Mucosa of rectum (tissue), 2 donors: ENCODE results near the gene L3MBTL4.

Experiments used
- H3K27ac ChIP-seq, 2 donors: one replicate each; pipeline ENCODE4 v1.7.0; 2013; ENCODE audit warnings: inconsistent platforms in 2 of 2, low read depth in 2 of 2, low read length in 2 of 2
- H3K27me3 ChIP-seq, 2 donors: one replicate each; pipeline ENCODE4 v1.7.0; 2013; ENCODE audit warnings: low read length in 2 of 2; ENCODE audit not compliant: control insufficient read depth in 2 of 2, insufficient read depth in 2 of 2
- H3K36me3 ChIP-seq, 2 donors: one replicate each; pipeline ENCODE4 v1.7.0; 2013; ENCODE audit warnings: low read length in 2 of 2; ENCODE audit not compliant: control insufficient read depth in 2 of 2, insufficient read depth in 2 of 2
- H3K4me1 ChIP-seq, 2 donors: one replicate each; pipeline ENCODE4 v1.7.0; 2013; ENCODE audit warnings: low read length in 2 of 2, mild to moderate bottlenecking in 1 of 2; ENCODE audit not compliant: control insufficient read depth in 2 of 2, insufficient read depth in 2 of 2
- H3K4me3 ChIP-seq, 2 donors: one replicate each; pipeline ENCODE4 v1.7.0; 2013; ENCODE audit warnings: low read length in 2 of 2
- H3K9ac ChIP-seq, 2 donors: one replicate each; pipeline ENCODE4 v1.7.0; 2013; ENCODE audit warnings: low read length in 2 of 2, low read depth in 1 of 2, mild to moderate bottlenecking in 1 of 2
- H3K9me3 ChIP-seq, 2 donors: one replicate each; pipeline ENCODE4 v1.7.0; 2013; ENCODE audit warnings: low read length in 2 of 2; ENCODE audit not compliant: control insufficient read depth in 2 of 2
- donor health status: healthy.
- donor health status: Normal muscosa, but diverticular disease.

The L3MBTL4 gene

DNA sequence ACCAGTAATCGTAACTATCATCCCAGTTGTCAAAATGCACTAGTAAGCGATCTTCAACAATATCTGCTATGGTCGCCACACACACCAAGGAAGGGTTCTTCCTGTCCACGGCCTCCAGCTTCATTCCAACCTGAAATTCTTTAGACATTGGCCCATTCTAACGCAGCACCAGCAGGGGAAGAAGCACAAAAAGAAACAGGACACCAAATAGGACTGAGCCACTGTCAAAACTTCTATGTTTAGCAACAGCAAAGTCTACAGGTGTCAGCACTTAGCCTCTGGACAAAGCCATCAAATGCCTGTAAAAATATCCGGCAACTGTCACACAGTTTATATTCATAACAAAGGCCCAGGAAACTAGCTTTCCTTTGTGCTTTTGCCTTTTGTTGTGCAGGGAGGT, 175.0 kb downstream of the L3MBTL4 start:
- H3K36me3 ChIP-seq, result no peaks in the 10 kb centered on the region
- no peak overlapping the region for H3K9ac ChIP-seq
- H3K27ac ChIP-seq, result no peak overlapping the region
- H3K4me1 ChIP-seq, result no peaks in the 10 kb centered on the region
- H3K9me3 ChIP-seq, result no peaks in the 10 kb centered on the region
- no peaks in the 10 kb centered on the region for H3K27me3 ChIP-seq
- H3K4me3 ChIP-seq, result no peak overlapping the region

DNA sequence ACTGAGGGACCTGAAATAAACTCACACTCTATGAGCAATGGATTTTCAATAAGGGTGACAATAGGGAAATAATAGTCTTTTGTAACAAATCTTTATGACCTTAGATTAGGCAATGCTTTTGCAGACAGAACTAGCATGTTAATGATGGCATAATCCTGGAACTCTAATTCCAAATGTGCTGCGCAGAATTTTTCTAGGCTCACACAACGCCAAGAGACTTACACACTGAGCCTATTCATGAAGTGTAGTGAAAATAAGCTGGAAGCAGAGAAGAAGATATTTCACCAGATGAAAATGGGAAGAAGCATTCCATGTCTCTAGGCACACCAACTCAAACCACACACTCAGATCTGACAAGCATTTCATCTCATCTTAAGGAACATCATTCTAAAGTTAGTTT, 178.5 kb downstream of the L3MBTL4 start:
- H3K36me3 ChIP-seq, result no peaks in the 10 kb centered on the region

DNA sequence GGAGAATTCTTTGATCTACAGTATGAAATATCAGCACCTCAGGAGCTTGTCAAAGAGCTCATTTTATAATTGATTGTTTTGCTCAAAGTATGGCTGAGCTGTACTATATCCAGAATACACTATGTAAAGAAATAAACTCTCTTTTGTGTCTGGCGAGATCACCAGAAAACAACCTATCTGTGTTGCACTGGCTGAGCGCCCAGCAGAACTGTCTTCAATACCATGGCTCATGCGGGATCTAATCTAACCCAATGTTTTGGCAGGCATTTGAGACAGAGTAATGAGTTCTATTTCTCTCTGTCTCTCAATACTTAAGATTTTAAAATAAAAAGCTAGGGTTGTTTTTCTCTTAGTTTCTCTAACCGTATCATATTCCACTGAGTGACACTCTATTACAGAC, 192.4 kb downstream of the L3MBTL4 start:
- H3K27ac ChIP-seq, result no peak overlapping the region
- H3K36me3 ChIP-seq, result no peaks in the 10 kb centered on the region
- H3K9me3 ChIP-seq, result no peaks in the 10 kb centered on the region
- no peaks in the 10 kb centered on the region for H3K4me1 ChIP-seq
- H3K4me3 ChIP-seq, result no peak overlapping the region
- H3K9ac ChIP-seq, result no peak overlapping the region
- no peaks in the 10 kb centered on the region for H3K27me3 ChIP-seq

More for the DNA sequence above, 178.5 kb downstream of the L3MBTL4 start:
- no peaks in the 10 kb centered on the region for H3K27me3 ChIP-seq
- no peaks in the 10 kb centered on the region for H3K4me1 ChIP-seq
- H3K9ac ChIP-seq, result no peak overlapping the region
- no peaks in the 10 kb centered on the region for H3K9me3 ChIP-seq
- no peak overlapping the region for H3K4me3 ChIP-seq
- H3K27ac ChIP-seq, result no peak overlapping the region

DNA sequence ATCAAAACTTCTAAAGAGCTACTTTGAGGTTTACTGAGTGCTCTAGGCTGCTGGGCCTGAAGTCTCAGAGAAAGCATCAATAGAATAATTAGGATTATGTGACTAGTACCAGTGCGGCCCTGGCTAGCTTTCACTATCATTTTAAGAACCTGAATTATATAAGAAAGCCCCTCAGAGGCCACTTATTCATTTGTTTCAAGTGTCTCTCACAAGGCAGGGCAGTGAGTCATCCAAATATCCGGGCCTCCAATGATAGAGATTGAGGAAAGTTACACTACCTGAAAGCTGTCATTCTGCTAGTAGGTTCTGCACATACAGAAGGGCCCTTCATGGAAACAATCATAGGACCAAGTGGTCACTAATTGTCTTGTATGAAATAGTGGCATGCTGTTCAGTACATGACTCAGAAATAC, 193.1 kb downstream of the L3MBTL4 start:
- H3K4me1 ChIP-seq, result no peaks in the 10 kb centered on the region
- no peaks in the 10 kb centered on the region for H3K27me3 ChIP-seq
- H3K9me3 ChIP-seq, result no peaks in the 10 kb centered on the region
- no peak overlapping the region for H3K9ac ChIP-seq
- no peaks in the 10 kb centered on the region for H3K36me3 ChIP-seq
- H3K27ac ChIP-seq, result no peak overlapping the region
- H3K4me3 ChIP-seq, result no peak overlapping the region

DNA sequence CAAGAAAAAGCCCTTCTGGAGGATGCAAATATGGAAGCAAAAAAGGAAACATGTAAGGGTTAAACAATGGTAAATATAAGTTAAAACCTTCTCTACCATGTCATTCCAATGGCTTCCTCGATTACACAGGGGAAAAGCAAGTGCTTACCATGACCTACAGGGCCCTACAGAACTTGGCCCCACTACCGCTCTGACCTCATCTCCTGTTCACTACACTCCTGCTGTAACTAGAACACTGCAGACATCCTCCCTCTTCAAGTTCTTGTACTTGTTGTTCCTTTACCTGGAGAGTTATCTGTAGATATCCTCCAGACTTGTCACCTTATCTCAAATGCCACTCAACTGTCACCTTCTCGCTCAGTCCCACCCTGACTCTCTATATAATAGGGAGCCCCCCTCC, 194.6 kb downstream of the L3MBTL4 start:
- H3K27ac ChIP-seq, result no peak overlapping the region
- H3K9me3 ChIP-seq, result no peaks in the 10 kb centered on the region
- no peaks in the 10 kb centered on the region for H3K4me1 ChIP-seq
- H3K4me3 ChIP-seq, result no peak overlapping the region
- H3K9ac ChIP-seq, result no peak overlapping the region
- H3K27me3 ChIP-seq, result no peaks in the 10 kb centered on the region
- H3K36me3 ChIP-seq, result no peaks in the 10 kb centered on the region

DNA sequence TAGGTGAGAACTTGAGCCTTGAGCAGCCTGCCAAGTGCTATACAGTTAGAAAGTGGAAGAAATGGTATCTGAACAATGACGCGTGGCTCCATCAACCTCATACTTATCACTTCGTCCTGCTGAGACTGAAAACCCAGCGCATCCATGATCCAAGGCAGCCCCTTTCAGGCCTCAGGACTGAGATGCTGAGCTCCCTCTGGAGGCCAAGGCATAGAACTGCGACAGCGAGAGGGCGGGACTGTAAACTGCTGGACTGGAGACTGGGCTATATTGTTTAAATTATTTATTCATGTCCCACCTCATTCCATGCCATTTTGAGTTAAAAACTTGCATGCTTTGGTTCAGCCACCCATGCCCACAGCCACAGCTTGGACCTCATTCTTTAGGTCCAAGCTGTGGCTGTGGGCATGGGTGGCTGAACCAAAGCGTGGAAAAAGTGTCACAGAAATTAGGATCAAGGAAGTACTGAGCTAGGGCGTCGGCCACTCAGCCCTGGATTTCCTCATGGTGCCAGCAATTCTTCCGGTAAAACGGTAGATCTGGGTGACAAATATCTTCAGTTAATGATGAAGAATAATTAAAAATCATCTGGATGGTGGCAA, 195.5 kb downstream of the L3MBTL4 start:
- no peaks in the 10 kb centered on the region for H3K9me3 ChIP-seq
- H3K36me3 ChIP-seq, result no peaks in the 10 kb centered on the region
- no peak overlapping the region for H3K4me3 ChIP-seq
- no peaks in the 10 kb centered on the region for H3K27me3 ChIP-seq
- H3K4me1 ChIP-seq, result no peaks in the 10 kb centered on the region
- no peak overlapping the region for H3K9ac ChIP-seq
- no peak overlapping the region for H3K27ac ChIP-seq

DNA sequence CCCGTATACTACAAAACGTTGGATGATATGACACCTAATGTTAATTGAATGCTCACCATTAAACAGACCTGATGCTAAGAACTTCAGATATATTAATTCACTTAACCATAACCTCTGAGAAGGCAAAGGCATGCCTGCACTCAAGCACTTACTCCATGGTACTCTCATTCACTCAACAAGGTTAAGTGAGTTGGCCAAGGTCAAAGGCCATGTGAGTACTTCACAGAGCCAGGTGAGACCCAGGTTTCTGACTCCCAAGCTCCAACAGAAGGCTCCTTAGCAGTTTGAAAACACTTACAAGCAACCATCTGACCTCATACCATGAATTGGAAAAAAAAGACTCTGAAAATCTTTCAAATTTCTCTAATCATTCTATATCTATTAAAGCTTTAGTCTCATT, 198.8 kb downstream of the L3MBTL4 start:
- no peak overlapping the region for H3K9ac ChIP-seq

DNA sequence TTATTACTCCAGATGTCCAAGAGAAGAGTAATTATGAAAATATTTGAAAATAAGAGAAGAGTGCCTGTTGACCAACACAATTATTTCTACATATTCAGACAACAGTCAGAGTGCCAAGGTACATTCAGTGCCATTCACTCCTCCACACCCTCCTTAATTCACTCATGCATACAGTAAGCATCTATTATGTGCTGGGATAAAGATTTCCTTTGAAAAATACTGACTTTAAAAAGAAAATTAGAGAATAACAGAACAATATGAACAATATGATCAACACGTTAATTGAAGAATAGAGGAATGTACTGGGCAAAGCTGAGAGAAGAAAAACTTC, 203.6 kb downstream of the L3MBTL4 start:
- no peaks in the 10 kb centered on the region for H3K27me3 ChIP-seq
- no peaks in the 10 kb centered on the region for H3K36me3 ChIP-seq
- H3K9ac ChIP-seq, result no peak overlapping the region
- no peaks in the 10 kb centered on the region for H3K9me3 ChIP-seq
- H3K4me1 ChIP-seq, result no peaks in the 10 kb centered on the region
- no peak overlapping the region for H3K4me3 ChIP-seq
- no peak overlapping the region for H3K27ac ChIP-seq

More for the DNA sequence above, 198.8 kb downstream of the L3MBTL4 start:
- Histone ChIP-seq H3K27me3 (no peaks in the 10 kb centered on the region), H3K27ac (no peak overlapping the region), H3K9me3 (no peaks in the 10 kb centered on the region), H3K4me1 (no peaks in the 10 kb centered on the region), H3K36me3 (no peaks in the 10 kb centered on the region), H3K4me3 (no peak overlapping the region)

DNA sequence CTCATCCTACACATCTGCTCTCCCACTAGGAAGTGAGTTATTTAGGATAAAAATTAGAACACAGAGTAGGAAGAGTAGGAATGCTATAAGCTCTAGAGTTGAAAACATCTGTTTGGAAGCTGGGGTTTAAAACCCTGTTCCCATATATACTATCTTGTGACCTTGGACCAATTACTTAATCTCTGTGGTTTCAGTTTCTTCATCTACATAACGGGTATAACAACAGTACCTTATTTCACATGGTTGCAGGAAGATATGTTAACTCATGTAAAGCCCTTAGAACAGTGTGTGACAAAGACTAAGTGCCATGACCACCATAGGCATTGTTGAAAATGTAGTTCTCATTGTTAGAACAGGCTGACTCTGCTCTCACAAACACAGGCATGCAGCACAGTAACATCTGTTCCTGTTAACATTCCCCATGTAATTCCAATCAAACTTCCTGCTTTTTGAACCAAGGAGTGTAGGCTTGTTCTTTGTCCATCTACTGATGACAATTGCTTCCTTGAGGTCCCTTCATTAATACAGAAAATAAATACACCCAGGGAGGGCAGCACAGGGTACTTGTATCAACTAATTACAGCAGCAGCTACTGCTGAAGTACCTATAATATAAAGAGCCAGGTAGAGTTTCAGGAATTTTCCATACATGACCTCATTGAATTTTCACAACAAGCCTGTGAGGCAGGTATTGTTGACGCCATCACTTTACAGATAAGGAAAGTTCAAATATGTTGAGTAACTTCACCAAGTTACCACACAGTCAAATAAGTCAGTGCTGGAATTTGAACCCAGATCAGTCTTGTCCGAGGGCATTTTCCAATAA, 204.2 kb downstream of the L3MBTL4 start:
- Histone ChIP-seq H3K9me3 (no peaks in the 10 kb centered on the region), H3K27me3 (no peaks in the 10 kb centered on the region), H3K4me3 (no peak overlapping the region), H3K9ac (no peak overlapping the region), H3K4me1 (no peaks in the 10 kb centered on the region), H3K36me3 (no peaks in the 10 kb centered on the region), H3K27ac (no peak overlapping the region)

DNA sequence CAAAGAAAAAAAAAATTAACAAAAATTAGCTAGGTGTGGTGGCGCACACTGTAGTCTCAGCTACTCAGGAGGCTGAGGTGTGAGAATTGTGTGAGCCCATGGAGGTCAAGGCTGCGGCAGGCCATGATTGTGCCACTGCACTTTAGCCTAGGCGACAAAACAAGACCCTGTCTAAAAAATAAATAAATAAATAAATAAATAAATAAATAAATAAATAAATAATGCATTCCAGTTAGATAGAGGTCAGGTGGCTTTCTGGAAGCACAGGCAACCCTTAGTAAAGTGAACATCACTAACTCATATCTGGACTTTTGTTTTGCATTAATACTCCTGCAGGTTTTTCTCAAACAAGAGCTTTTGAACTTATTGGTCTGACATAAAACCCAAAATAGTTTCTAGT, 206.8 kb downstream of the L3MBTL4 start:
- H3K9ac ChIP-seq, result no peak overlapping the region
- H3K9me3 ChIP-seq, result no peaks in the 10 kb centered on the region
- no peaks in the 10 kb centered on the region for H3K36me3 ChIP-seq
- H3K27ac ChIP-seq, result no peak overlapping the region
- no peak overlapping the region for H3K4me3 ChIP-seq
- no peaks in the 10 kb centered on the region for H3K4me1 ChIP-seq
- H3K27me3 ChIP-seq, result no peaks in the 10 kb centered on the region
